Tibial nerve (tissue), 4 donors: Measurements from ENCODE around the gene DDX1. TPM values are rescaled to one million over a fixed set of nuclear protein-coding genes. Genes with fewer than 3 reads are reported as not detected.
A peak's percentile ranks its signal among the peaks of the same experiment; 100 is the strongest.

Experiments
- DNase-seq, 2 donors: peaks; one replicate each; pipeline ENCODE4 v3.0.0-alpha.2; 2019; ENCODE audit warnings: low spot score in 2 of 2
- H3K27ac ChIP-seq, 4 donors: fragments of 200-600 bp; sonication (generic) in 3 of 4; one replicate each; pipeline ENCODE4 v1.5.1; 2017 to 2019; ENCODE audit warnings: mild to moderate bottlenecking in 1 of 4
- H3K27me3 ChIP-seq, 2 donors: fragments of 200-600 bp; sonication (generic) in 1 of 2; one replicate each; pipeline versions ENCODE4 v1.5.1 to v1.6.0; 2017 to 2019
- H3K36me3 ChIP-seq, 3 donors: fragments of 200-600 bp; sonication (generic); one replicate each; pipeline ENCODE4 v1.5.1; 2018 to 2019
- H3K4me1 ChIP-seq, 4 donors: fragments of 200-600 bp; sonication (generic) in 3 of 4; one replicate each; pipeline ENCODE4 v1.5.1; 2017 to 2019
- H3K4me3 ChIP-seq, 4 donors: fragments of 200-600 bp; sonication (generic) in 3 of 4; one replicate each; pipeline ENCODE4 v1.5.1; 2017 to 2019; ENCODE audit warnings: mild to moderate bottlenecking in 1 of 4, moderate library complexity in 1 of 4
- H3K9me3 ChIP-seq, 4 donors: fragments of 200-600 bp; sonication (generic) in 3 of 4; one replicate each; pipeline ENCODE4 v1.5.1; 2017 to 2019
- EP300 ChIP-seq, 2 donors: sonication (generic); formaldehyde crosslinking; IDR thresholded peaks; one replicate each; pipeline ENCODE4 v1.6.1; 2017; ENCODE audit warnings: antibody characterized with exemption in 2 of 2, mild to moderate bottlenecking in 1 of 2
- POLR2A ChIP-seq, 2 donors: fragments of 450-650 bp; IDR thresholded peaks; one replicate each; pipeline ENCODE4 v1.6.1; 2017; ENCODE audit warnings: antibody characterized with exemption in 2 of 2, mild to moderate bottlenecking in 2 of 2, moderate library complexity in 2 of 2
- WGBS, 2 donors: methylation state at CpG; one replicate each; pipeline ENCODE4 v1.1.5; 2018; 5-methylcytosine and 5-hydroxymethylcytosine counted together
- total RNA-seq, 4 donors: library from RNA; depleted of rRNA; stranded (reverse); fragments of >200 nt; gene quantifications; one replicate each; pipeline ENCODE4 v1.1.0, GENCODE V29; 2016
- TF ChIP-seq, protein P1 (sequence below), 5 experiments: fragments of 200-600 bp in 3 of 5; fragments of 450-650 bp in 2 of 5; sonication (generic) in 3 of 5; IDR thresholded peaks; one replicate each; pipeline ENCODE4 v1.5.1; 2016 to 2019; ENCODE audit warnings: antibody characterized with exemption in 5 of 5, mild to moderate bottlenecking in 3 of 5, moderate library complexity in 2 of 5

Gene DDX1
- total RNA-seq, 4 donors from 2014 or later: 54.9 to 64.7 (median 57.3) TPM

DNA sequence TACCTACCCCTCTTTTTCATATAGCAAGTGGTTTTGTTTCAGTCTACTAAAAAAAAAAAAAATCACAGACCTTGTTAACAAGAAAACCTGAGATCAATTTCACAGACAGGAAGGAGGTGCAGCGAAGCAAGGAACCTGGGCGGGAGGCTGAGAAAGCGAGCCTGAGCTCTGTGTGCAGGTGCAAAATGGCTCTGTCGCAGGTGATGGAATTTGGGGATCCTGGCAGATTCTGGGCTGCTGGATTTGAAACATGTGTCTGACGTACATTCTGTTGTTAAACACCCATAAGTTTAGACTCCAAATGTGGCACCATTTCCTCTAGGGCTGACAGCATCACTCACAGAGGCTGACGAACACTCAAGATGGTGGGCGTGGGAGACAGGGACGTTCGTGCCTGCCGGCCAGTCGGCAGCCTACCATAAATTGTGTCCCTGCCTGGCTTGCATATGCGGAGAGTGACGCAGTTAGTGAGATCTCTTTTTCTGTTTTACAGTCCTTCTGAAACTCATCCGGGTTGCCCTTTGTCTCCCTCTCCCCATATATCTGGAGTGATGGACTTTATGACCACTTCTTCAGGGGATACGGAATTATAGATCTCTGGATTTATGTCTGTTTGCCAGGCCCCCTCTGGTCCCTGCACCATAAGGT, 8.8 kb upstream of the DDX1 start:
- H3K4me3 ChIP-seq: no peak overlapping the region
- no peak for DNase-seq
- no peaks in the 10 kb centered on the region for H3K27me3 ChIP-seq
- TF ChIP-seq POLR2A (IDR thresholded peaks at IDR 0.05): no peak
- no peak for TF ChIP-seq EP300 (IDR thresholded peaks at IDR 0.05)
- TF ChIP-seq, protein P1, sequence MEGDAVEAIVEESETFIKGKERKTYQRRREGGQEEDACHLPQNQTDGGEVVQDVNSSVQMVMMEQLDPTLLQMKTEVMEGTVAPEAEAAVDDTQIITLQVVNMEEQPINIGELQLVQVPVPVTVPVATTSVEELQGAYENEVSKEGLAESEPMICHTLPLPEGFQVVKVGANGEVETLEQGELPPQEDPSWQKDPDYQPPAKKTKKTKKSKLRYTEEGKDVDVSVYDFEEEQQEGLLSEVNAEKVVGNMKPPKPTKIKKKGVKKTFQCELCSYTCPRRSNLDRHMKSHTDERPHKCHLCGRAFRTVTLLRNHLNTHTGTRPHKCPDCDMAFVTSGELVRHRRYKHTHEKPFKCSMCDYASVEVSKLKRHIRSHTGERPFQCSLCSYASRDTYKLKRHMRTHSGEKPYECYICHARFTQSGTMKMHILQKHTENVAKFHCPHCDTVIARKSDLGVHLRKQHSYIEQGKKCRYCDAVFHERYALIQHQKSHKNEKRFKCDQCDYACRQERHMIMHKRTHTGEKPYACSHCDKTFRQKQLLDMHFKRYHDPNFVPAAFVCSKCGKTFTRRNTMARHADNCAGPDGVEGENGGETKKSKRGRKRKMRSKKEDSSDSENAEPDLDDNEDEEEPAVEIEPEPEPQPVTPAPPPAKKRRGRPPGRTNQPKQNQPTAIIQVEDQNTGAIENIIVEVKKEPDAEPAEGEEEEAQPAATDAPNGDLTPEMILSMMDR (IDR thresholded peaks at IDR 0.05): no peak
- 56 to 60% methylated on average over 15 of the region's 15 CpGs for WGBS, 2 donors
- H3K4me1 ChIP-seq: no peaks in the 10 kb centered on the region
- H3K27ac ChIP-seq: no peak overlapping the region
- H3K9me3 ChIP-seq: no peaks in the 10 kb centered on the region
- H3K36me3 ChIP-seq: no peaks in the 10 kb centered on the region

DNA sequence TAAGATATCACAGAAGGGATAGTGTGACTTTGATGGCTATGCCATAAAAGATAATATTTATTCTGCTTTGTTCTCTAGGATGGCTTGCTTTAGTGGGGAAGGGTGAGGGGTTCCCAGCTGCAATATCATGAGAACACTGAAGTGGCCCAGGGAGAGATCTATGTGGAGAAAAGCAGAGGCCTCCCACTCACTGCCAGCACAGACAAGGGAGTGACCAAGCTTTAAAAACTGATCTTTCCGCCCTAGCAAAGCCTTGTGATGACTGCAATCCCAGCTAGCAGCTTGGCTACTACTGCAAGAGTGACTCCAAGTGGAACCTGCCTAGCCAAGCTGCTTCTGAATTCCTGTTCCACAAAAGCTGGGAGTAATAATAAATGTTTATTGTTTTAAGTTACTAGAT, 7.8 kb upstream of the DDX1 start:
- WGBS, 2 donors: 68 to 69% methylated on average over 1 of the region's 1 CpG
- no peak overlapping the region for H3K4me3 ChIP-seq
- DNase-seq: no peak
- H3K9me3 ChIP-seq: no peaks in the 10 kb centered on the region
- TF ChIP-seq, protein P1 (IDR thresholded peaks at IDR 0.05): no peak
- no peak for TF ChIP-seq EP300 (IDR thresholded peaks at IDR 0.05)
- no peak for TF ChIP-seq POLR2A (IDR thresholded peaks at IDR 0.05)
- H3K4me1 ChIP-seq: no peaks in the 10 kb centered on the region
- H3K27ac ChIP-seq: no peak overlapping the region
- H3K27me3 ChIP-seq: no peaks in the 10 kb centered on the region
- no peaks in the 10 kb centered on the region for H3K36me3 ChIP-seq

DNA sequence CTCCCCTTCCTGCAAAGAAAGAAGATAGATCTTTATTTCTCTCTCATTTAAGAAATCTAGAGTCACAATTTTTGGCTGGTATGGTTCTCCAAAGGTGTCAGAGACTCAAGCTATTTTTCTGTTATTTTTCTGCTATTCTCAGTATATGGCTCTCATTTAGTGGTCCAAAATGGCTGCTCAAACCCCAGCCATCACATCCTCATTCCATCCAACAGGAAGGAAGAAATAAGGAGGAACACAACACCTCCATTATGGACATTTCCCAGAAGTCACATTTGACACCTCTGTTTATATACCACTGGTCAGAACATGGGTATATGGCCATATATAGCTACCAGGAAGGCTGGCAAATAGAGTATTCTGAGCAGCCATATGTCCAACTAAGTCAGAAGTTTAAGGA, 7.4 kb upstream of the DDX1 start:
- Histone ChIP-seq H3K4me1 (no peaks in the 10 kb centered on the region), H3K27me3 (no peaks in the 10 kb centered on the region), H3K36me3 (no peaks in the 10 kb centered on the region), H3K4me3 (no peak overlapping the region), H3K27ac (no peak overlapping the region), H3K9me3 (no peaks in the 10 kb centered on the region)
- no peak for DNase-seq
- TF ChIP-seq POLR2A (IDR thresholded peaks at IDR 0.05) (no peak), EP300 (IDR thresholded peaks at IDR 0.05) (no peak)
- TF ChIP-seq, protein P1 (IDR thresholded peaks at IDR 0.05): no peak

DNA sequence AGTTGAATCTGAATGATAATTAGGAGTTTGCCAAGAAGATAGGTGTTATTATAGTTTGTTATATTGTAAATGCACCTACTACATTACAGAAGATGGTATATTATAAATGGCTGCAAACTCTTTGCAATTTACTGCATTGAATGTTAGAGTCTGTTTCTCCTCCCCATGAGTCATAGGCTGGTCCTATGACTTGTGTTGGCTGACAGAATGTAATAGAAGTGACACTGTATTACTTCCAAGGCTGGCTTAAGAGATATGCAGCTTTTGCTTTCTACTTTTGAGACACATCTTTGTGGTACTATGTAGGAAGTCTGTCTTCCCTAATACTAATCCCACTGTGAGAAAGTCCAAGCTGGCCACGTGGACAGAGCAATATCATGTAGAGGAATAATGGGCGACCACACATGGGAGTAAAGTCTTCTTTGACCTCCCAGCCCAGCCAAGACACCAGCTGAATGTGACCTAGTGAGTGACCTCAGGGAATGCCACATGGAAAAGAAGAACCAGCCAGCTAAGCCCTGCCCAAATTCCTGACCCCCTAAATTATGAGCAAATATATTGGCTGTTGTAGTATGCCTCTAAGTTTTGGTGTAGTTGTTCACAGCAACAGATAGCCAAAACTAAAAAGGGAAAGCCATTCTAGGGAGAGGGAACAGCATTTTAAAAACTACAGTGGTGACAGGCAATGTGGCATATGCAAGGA, 6.8 kb upstream of the DDX1 start:
- DNase-seq: no peak
- Histone ChIP-seq H3K36me3 (no peaks in the 10 kb centered on the region), H3K4me3 (no peak overlapping the region), H3K4me1 (no peaks in the 10 kb centered on the region), H3K27me3 (no peaks in the 10 kb centered on the region), H3K27ac (no peak overlapping the region), H3K9me3 (no peaks in the 10 kb centered on the region)
- TF ChIP-seq EP300 (IDR thresholded peaks at IDR 0.05) (no peak), POLR2A (IDR thresholded peaks at IDR 0.05) (no peak)
- TF ChIP-seq, protein P1 (IDR thresholded peaks at IDR 0.05): no peak
- WGBS, 2 donors: 85% methylated on average over 2 of the region's 2 CpGs

DNA sequence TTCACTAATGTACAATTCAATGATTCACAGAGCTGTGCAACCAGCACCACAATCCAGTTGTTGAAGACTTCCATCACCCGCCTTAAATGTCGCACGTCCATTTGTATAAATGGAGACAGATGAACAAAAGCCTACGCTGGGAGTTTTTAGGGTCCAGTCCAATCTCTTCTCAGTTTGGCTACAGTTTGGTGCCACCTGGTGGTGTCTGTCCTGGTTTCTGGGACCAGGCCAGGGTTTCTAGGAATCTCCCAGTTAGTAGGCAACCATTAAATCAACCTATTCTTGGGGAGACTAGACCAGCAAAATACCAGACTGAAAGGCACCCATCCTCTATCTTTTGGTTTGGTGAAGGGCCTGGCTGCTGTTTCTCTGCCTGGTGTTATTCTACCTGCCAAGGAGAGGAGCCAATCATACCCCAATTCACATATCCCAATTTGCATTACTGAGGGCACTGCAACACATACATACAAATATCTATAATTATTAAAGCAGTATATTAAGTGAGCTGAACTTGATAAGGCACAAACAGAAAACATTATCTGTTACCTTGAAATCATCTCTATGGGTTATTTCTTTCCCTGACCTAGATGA, 3.2 kb upstream of the DDX1 start:
- TF ChIP-seq, protein P1 (IDR thresholded peaks at IDR 0.05): peak; percentile 8 to 36 (median 13)
- TF ChIP-seq POLR2A (IDR thresholded peaks at IDR 0.05): no peak
- WGBS, 2 donors: 23 to 25% methylated on average over 4 of the region's 4 CpGs
- DNase-seq: peak; percentile 16 to 55

More for the DNA sequence above, 3.2 kb upstream of the DDX1 start:
- H3K36me3 ChIP-seq: no peaks in the 10 kb centered on the region
- no peaks in the 10 kb centered on the region for H3K9me3 ChIP-seq
- no peaks in the 10 kb centered on the region for H3K27me3 ChIP-seq
- no peak overlapping the region for H3K4me3 ChIP-seq
- H3K27ac ChIP-seq: no peak overlapping the region
- H3K4me1 ChIP-seq: peaks cover 0 to 17% (median 4%) of the 10 kb centered on the region in 4 donors
